Stomach (tissue), 4 donors: ENCODE data around the gene SYNJ2BP.

Experiments used
- CTCF ChIP-seq, 7 experiments: fragments of 450-650 bp in 4 of 7; fragments of 200-600 bp in 3 of 7; sonication (generic) in 3 of 7; IDR thresholded peaks; one replicate each; pipeline ENCODE4 v1.5.1; 2016 to 2019; ENCODE audit warnings: antibody characterized with exemption in 7 of 7, control low read depth in 2 of 7, mild to moderate bottlenecking in 1 of 7
- EP300 ChIP-seq: sonication (generic); formaldehyde crosslinking; IDR thresholded peaks from one replicate; pipeline ENCODE4 v1.6.1; 2017; ENCODE audit warnings: antibody characterized with exemption
- POLR2A ChIP-seq, 4 donors: fragments of 450-650 bp; IDR thresholded peaks; one replicate each; pipeline ENCODE4 v1.6.1; 2016; ENCODE audit warnings: antibody characterized with exemption in 4 of 4, control low read depth in 2 of 4, mild to moderate bottlenecking in 1 of 4, moderate library complexity in 1 of 4
- POLR2AphosphoS5 ChIP-seq, 3 donors: sonication (generic); formaldehyde crosslinking; IDR thresholded peaks; one replicate each; pipeline ENCODE4 v1.6.1; 2016; ENCODE audit warnings: antibody characterized with exemption in 3 of 3

- TF ChIP-seq CTCF (IDR thresholded peaks at IDR 0.05) (no peak), POLR2AphosphoS5 (IDR thresholded peaks at IDR 0.05) (no peak), EP300 (no peak), POLR2A (IDR thresholded peaks at IDR 0.05) (no peak)
Observed at GRCh38 chr14:70397746-70398145, 19.1 kb downstream of the SYNJ2BP start.
